Activated T-helper 1 cell treated with anti-CD3 and anti-CD28 coated beads, Interleukin-12 subunit alpha, Interleukin-12 subunit beta, Interleukin-2, Interleukin-4 antibody, amounts not matched to agents 30 ng/mL and 10 ng/mL and 1 ng/mL, durations not matched to agents 14 hours and 24 hours and 36 hours (primary cell): ENCODE measurements around the gene NPAS3. TPM values are rescaled to one million over a fixed set of nuclear protein-coding genes. Genes with fewer than 3 reads are reported as not detected.

Experiments
- DNase-seq: peaks from one replicate; pipeline ENCODE4 v3.0.0; 2021; ENCODE audit warnings: low spot score
- H3K27ac Mint-ChIP-seq: one replicate; pipeline ENCODE4 v1.8.0; 2021; ENCODE audit warnings: mild to moderate bottlenecking, mixed read lengths
- H3K27me3 Mint-ChIP-seq: one replicate; pipeline ENCODE4 v1.8.0; 2022; ENCODE audit warnings: mild to moderate bottlenecking, moderate library complexity, mixed read lengths; ENCODE audit not compliant: insufficient read depth
- H3K36me3 Mint-ChIP-seq: one replicate; pipeline ENCODE4 v1.8.0; 2021; ENCODE audit warnings: low read depth, mixed read lengths
- H3K4me1 Mint-ChIP-seq: one replicate; pipeline ENCODE4 v1.8.0; 2021; ENCODE audit warnings: low read depth, mixed read lengths
- H3K4me3 Mint-ChIP-seq: one replicate; pipeline ENCODE4 v1.8.0; 2021; ENCODE audit warnings: mild to moderate bottlenecking, moderate library complexity, mixed read lengths
- H3K9me3 Mint-ChIP-seq: one replicate; pipeline ENCODE4 v1.8.0; 2021; ENCODE audit warnings: mixed read lengths
- intact Hi-C: fragments of 100-400 bp; cut with micrococcal nuclease; formaldehyde crosslinking; loops from one replicate; pipeline ENCODE4 v1.15.1; 2024
- total RNA-seq: library from RNA; stranded (reverse); gene quantifications from 2 replicates; pipeline ENCODE4 v1.2.3, GENCODE V29; 2022

Gene NPAS3
- total RNA-seq, 1 donor from 2014 or later = not detected

DNA sequence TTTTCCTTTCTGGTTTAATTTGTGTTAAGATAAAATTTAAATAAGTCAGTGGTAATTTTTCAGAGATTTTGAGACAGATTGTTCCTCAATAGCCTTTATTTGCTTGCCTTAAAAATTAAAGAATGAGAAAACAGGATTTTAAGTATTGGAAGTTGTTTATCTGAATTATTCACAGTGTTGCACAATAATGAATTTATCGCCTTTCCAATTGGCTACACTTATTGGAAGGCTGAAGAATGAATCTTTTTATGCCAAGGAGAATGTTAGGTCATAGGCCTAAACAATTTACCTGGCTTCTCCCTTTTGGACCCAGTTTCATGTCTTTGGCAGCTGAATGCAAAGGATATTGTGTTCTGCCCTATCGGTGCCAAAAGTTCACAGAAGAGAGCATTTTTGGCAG lies 250.2 kb downstream of the NPAS3 start:
- no peak overlapping the region for H3K27ac Mint-ChIP-seq
- H3K4me3 Mint-ChIP-seq = no peak overlapping the region
- no peaks in the 10 kb centered on the region for H3K4me1 Mint-ChIP-seq
- DNase-seq = no peak
- no peaks in the 10 kb centered on the region for H3K27me3 Mint-ChIP-seq
- no peaks in the 10 kb centered on the region for H3K36me3 Mint-ChIP-seq
- no peaks in the 10 kb centered on the region for H3K9me3 Mint-ChIP-seq
- intact Hi-C loops = no loop called here

- H3K27ac Mint-ChIP-seq = no peak overlapping the region
- H3K9me3 Mint-ChIP-seq = peaks cover 8% of the 10 kb centered on the region
- DNase-seq = no peak
- no peaks in the 10 kb centered on the region for H3K36me3 Mint-ChIP-seq
- intact Hi-C loops = no loop called here
- H3K27me3 Mint-ChIP-seq = no peaks in the 10 kb centered on the region
- no peak overlapping the region for H3K4me3 Mint-ChIP-seq
- H3K4me1 Mint-ChIP-seq = no peaks in the 10 kb centered on the region
Measured at GRCh38 chr14:33191855-33192254, 253.2 kb downstream of the NPAS3 start.

GRCh38 chr14:33194551-33194950 lies 255.9 kb downstream of the NPAS3 start:
- intact Hi-C loops = no loop called here
- Mint-ChIP-seq H3K27ac (no peak overlapping the region), H3K36me3 (no peaks in the 10 kb centered on the region), H3K27me3 (no peaks in the 10 kb centered on the region), H3K4me1 (no peaks in the 10 kb centered on the region), H3K4me3 (no peak overlapping the region), H3K9me3 (peaks cover 10% of the 10 kb centered on the region)
- DNase-seq = no peak

DNA sequence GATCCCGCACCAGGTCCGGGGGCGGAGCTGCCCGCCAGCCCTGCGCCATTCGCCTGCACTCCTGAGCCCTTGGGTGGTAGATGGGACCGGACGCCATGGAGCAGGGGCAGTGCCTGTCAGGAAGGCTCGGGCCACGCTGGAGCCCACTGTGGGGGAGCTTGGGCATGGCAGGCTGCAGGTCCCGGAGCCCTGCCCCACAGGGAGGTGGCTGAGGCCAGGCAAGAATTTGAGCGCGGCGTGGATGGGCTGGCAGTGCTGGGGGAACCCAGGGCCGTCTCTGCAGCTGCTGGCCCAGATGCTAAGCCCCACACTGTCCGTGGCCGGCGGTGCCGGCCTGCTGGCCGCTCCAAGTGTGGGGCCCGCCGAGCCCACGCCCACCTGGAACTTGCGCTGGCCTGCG lies 260.0 kb downstream of the NPAS3 start:
- Mint-ChIP-seq H3K27me3 (no peaks in the 10 kb centered on the region), H3K9me3 (peaks cover 20% of the 10 kb centered on the region), H3K27ac (no peak overlapping the region), H3K4me1 (no peaks in the 10 kb centered on the region), H3K36me3 (no peaks in the 10 kb centered on the region), H3K4me3 (no peak overlapping the region)
- DNase-seq = no peak
- intact Hi-C loops = no loop called here

- Mint-ChIP-seq H3K9me3 (peaks cover 28% of the 10 kb centered on the region), H3K27ac (no peak overlapping the region), H3K36me3 (no peaks in the 10 kb centered on the region), H3K4me1 (no peaks in the 10 kb centered on the region), H3K4me3 (no peak overlapping the region), H3K27me3 (no peaks in the 10 kb centered on the region)
- DNase-seq = no peak
- intact Hi-C loops = no loop called here
Measured at GRCh38 chr14:33201116-33201515, 262.4 kb downstream of the NPAS3 start.

GRCh38 chr14:33206981-33207380 lies 268.3 kb downstream of the NPAS3 start:
- no peak for DNase-seq
- Mint-ChIP-seq H3K27me3 (no peaks in the 10 kb centered on the region), H3K4me1 (no peaks in the 10 kb centered on the region), H3K36me3 (no peaks in the 10 kb centered on the region), H3K9me3 (peaks cover 8% of the 10 kb centered on the region), H3K27ac (no peak overlapping the region), H3K4me3 (no peak overlapping the region)
- intact Hi-C loops = no loop called here

- H3K36me3 Mint-ChIP-seq = no peaks in the 10 kb centered on the region
- H3K27me3 Mint-ChIP-seq = no peaks in the 10 kb centered on the region
- intact Hi-C loops = no loop called here
- DNase-seq = no peak
- H3K27ac Mint-ChIP-seq = no peak overlapping the region
- H3K4me1 Mint-ChIP-seq = no peaks in the 10 kb centered on the region
- no peak overlapping the region for H3K4me3 Mint-ChIP-seq
- peaks cover 8% of the 10 kb centered on the region for H3K9me3 Mint-ChIP-seq
Measured at GRCh38 chr14:33207467-33208017, 268.9 kb downstream of the NPAS3 start.

DNA sequence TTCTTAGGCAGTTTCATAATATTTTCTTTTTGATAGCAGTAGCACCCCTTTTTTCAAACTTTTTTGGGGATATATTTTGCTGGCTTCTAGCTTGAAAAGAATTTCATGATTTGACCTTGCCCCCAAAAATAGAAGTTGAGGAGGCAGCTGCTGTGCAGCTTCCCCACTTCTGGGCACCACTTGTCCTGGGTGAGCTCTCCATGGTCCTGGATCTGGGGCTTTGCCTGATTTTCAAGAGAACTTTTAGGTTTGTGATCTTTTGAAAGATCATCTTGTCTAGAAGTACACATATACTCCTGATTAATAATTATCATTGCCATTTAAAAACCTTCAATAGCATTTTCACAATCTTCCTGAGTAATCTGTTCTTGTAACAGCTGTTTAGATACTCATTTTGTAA lies 271.6 kb downstream of the NPAS3 start:
- no peak overlapping the region for H3K4me3 Mint-ChIP-seq
- H3K9me3 Mint-ChIP-seq = no peaks in the 10 kb centered on the region
- DNase-seq = no peak
- no peaks in the 10 kb centered on the region for H3K27me3 Mint-ChIP-seq
- no peaks in the 10 kb centered on the region for H3K4me1 Mint-ChIP-seq
- no peak overlapping the region for H3K27ac Mint-ChIP-seq
- no peaks in the 10 kb centered on the region for H3K36me3 Mint-ChIP-seq
- intact Hi-C loops = no loop called here

GRCh38 chr14:33218026-33218425 lies 279.3 kb downstream of the NPAS3 start:
- no peak for DNase-seq
- H3K4me3 Mint-ChIP-seq = no peak overlapping the region
- peaks cover 4% of the 10 kb centered on the region for H3K27me3 Mint-ChIP-seq
- H3K4me1 Mint-ChIP-seq = no peaks in the 10 kb centered on the region
- H3K9me3 Mint-ChIP-seq = peaks cover 7% of the 10 kb centered on the region
- no peak overlapping the region for H3K27ac Mint-ChIP-seq
- intact Hi-C loops = no loop called here
- no peaks in the 10 kb centered on the region for H3K36me3 Mint-ChIP-seq

- H3K36me3 Mint-ChIP-seq = no peaks in the 10 kb centered on the region
- H3K9me3 Mint-ChIP-seq = peaks cover 7% of the 10 kb centered on the region
- H3K4me3 Mint-ChIP-seq = no peak overlapping the region
- H3K27me3 Mint-ChIP-seq = peaks cover 4% of the 10 kb centered on the region
- H3K4me1 Mint-ChIP-seq = no peaks in the 10 kb centered on the region
- intact Hi-C loops = no loop called here
- DNase-seq = no peak
- no peak overlapping the region for H3K27ac Mint-ChIP-seq
Measured at GRCh38 chr14:33219957-33220356, 281.3 kb downstream of the NPAS3 start.

DNA sequence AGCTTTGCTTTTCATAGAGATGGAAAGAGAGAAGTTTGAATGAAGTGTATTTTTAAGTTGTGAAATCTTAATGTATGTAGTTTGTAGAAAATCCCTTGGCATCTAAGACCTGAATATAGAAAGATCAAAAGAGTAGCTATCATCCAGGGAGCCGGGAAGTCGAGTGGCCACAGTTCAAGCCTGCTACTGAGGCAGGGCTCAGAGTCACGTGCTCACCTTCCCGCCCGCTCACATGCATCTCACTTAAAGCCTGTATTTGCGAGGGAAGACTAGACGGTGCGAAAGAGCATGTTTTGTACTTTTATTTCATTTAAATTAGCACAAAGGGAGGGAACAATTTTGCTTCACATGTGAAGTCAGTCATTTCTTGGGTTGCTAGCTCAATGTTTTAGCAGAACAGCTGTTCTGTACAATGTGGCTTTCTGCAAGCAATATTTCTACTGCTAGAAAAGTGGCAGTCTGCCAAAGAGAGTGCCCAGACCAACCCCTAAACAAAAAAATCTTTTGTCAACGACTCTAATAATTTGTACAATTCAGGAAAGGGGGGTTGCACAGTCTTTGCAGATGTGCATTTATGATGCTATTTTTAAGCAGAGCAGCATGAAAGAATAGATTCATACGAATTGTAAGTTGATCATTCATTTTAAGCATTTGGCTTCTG lies 290.7 kb downstream of the NPAS3 start:
- no peaks in the 10 kb centered on the region for H3K4me1 Mint-ChIP-seq
- intact Hi-C loops = no loop called here
- no peaks in the 10 kb centered on the region for H3K9me3 Mint-ChIP-seq
- no peak for DNase-seq
- no peak overlapping the region for H3K27ac Mint-ChIP-seq
- H3K27me3 Mint-ChIP-seq = no peaks in the 10 kb centered on the region
- no peak overlapping the region for H3K4me3 Mint-ChIP-seq
- H3K36me3 Mint-ChIP-seq = no peaks in the 10 kb centered on the region

- no peaks in the 10 kb centered on the region for H3K27me3 Mint-ChIP-seq
- no peak overlapping the region for H3K4me3 Mint-ChIP-seq
- H3K4me1 Mint-ChIP-seq = no peaks in the 10 kb centered on the region
- no peaks in the 10 kb centered on the region for H3K36me3 Mint-ChIP-seq
- intact Hi-C loops = no loop called here
- H3K9me3 Mint-ChIP-seq = no peaks in the 10 kb centered on the region
- DNase-seq = no peak
- H3K27ac Mint-ChIP-seq = no peak overlapping the region
Measured at GRCh38 chr14:33230021-33230420, 291.3 kb downstream of the NPAS3 start.

DNA sequence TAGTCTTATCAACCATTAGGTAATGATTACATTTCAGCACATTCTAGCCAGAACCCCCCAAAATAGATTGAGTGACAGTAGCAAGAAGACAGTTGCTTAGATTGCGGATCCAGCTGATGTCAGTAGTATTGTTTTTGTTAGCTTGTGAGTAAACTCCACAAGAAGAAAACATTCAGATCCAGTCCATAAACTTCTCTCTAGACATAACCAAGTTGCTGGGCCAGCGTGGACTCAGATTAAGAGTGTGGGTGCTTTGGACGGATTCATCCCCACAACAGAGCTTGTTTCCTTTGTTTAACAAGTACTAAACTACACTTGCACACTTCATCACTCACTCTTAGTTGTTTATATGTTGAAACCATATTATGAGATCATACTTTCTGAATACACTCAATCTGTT lies 293.4 kb downstream of the NPAS3 start:
- no peaks in the 10 kb centered on the region for H3K9me3 Mint-ChIP-seq
- intact Hi-C loops = no loop called here
- no peak overlapping the region for H3K4me3 Mint-ChIP-seq
- DNase-seq = no peak
- no peaks in the 10 kb centered on the region for H3K27me3 Mint-ChIP-seq
- H3K36me3 Mint-ChIP-seq = no peaks in the 10 kb centered on the region
- H3K4me1 Mint-ChIP-seq = no peaks in the 10 kb centered on the region
- no peak overlapping the region for H3K27ac Mint-ChIP-seq
